ENCODE data around the gene TMEM52B.

GRCh38 chr12:10218021-10218420 lies 39.2 kb downstream of the TMEM52B start:
- TF ChIP-seq ZNF302 (tag by site-specific recombination; IDR thresholded peaks at IDR 0.05; ENCODE audit: low read depth) (no peak), CTCF (tag by site-specific recombination; IDR thresholded peaks at IDR 0.05) (no peak), ZNF274 (IDR thresholded peaks at IDR 0.05; ENCODE audit: low read length) (no peak), ZNF274 (tag by site-specific recombination; IDR thresholded peaks at IDR 0.05; ENCODE audit: borderline replicate concordance) (no peak), ELK4 (IDR thresholded peaks at IDR 0.05; ENCODE audit: borderline replicate concordance, low read depth, low read length) (no peak), ATF2 (tag by site-specific recombination; IDR thresholded peaks at IDR 0.05; ENCODE audit: low read depth) (no peak)

Measured in HEK293 (cell line).